Liver (tissue), 9 donors: ENCODE measurements around the gene LCMT1. TPM values are rescaled to one million over a fixed set of nuclear protein-coding genes. Genes with fewer than 3 reads are reported as not detected.

ENCODE experiments used
- DNase-seq: peaks from one replicate; pipeline ENCODE4 v3.0.0-alpha.2; 2017; ENCODE audit warnings: low spot score
- H3K27ac ChIP-seq, 2 donors: one replicate each; pipeline ENCODE4 v1.7.0; 2013; ENCODE audit warnings: inconsistent platforms in 2 of 2, low read length in 2 of 2, control low read depth in 1 of 2, low read depth in 1 of 2, mild to moderate bottlenecking in 1 of 2
- H3K27me3 ChIP-seq, 4 donors: one replicate each; pipeline versions ENCODE4 v1.6.1 to v1.7.0; 2013; ENCODE audit warnings: low read length in 3 of 4, inconsistent platforms in 1 of 4, mild to moderate bottlenecking in 1 of 4, moderate library complexity in 1 of 4; ENCODE audit not compliant: control insufficient read depth in 4 of 4, insufficient read depth in 4 of 4
- H3K36me3 ChIP-seq, 4 donors: one replicate each; pipeline versions ENCODE4 v1.6.1 to v1.7.0; 2013; ENCODE audit warnings: low read length in 3 of 4, mild to moderate bottlenecking in 3 of 4, low read depth in 1 of 4, moderate library complexity in 1 of 4; ENCODE audit not compliant: control insufficient read depth in 4 of 4, insufficient read depth in 3 of 4
- H3K4me1 ChIP-seq, 4 donors: one replicate each; pipeline versions ENCODE4 v1.6.1 to v1.7.0; 2013; ENCODE audit warnings: low read length in 3 of 4, mild to moderate bottlenecking in 3 of 4, moderate library complexity in 1 of 4; ENCODE audit not compliant: control insufficient read depth in 4 of 4, insufficient read depth in 4 of 4
- H3K4me3 ChIP-seq, 3 donors: one replicate each; pipeline versions ENCODE4 v1.6.1 to v1.7.0; 2013; ENCODE audit warnings: low read length in 3 of 3, control low read depth in 1 of 3, low read depth in 1 of 3, mild to moderate bottlenecking in 1 of 3
- H3K9ac ChIP-seq, 2 donors: one replicate each; pipeline ENCODE4 v1.7.0; 2013; ENCODE audit warnings: low read length in 2 of 2, mild to moderate bottlenecking in 2 of 2, moderate library complexity in 2 of 2, control low read depth in 1 of 2, low read depth in 1 of 2
- H3K9me3 ChIP-seq, 4 donors: one replicate each; pipeline versions ENCODE4 v1.6.1 to v1.7.0; 2013; ENCODE audit warnings: low read length in 3 of 4; ENCODE audit not compliant: control insufficient read depth in 4 of 4
- EGR1 ChIP-seq, 2 donors: IDR thresholded peaks; 2 replicates each; pipeline ENCODE4 v1.6.1; 2016 to 2018; ENCODE audit warnings: antibody characterized with exemption in 2 of 2, low read depth in 2 of 2
- FOXA2 ChIP-seq: IDR thresholded peaks from 2 replicates; pipeline ENCODE4 v1.6.1; 2016; ENCODE audit warnings: antibody characterized with exemption
- GABPA ChIP-seq, 2 donors: IDR thresholded peaks in 1 of 2; conservative IDR thresholded peaks in 1 of 2; 2 replicates each; pipeline ENCODE4 v1.6.1; 2016; ENCODE audit warnings: antibody characterized with exemption in 2 of 2, mild to moderate bottlenecking in 1 of 2, moderate library complexity in 1 of 2
- HNF4G ChIP-seq: IDR thresholded peaks from 2 replicates; pipeline ENCODE4 v1.6.1; 2016; ENCODE audit warnings: antibody characterized with exemption
- JUND ChIP-seq, 2 donors: IDR thresholded peaks; 2 replicates each; pipeline ENCODE4 v1.6.1; 2016; ENCODE audit warnings: antibody characterized with exemption in 2 of 2
- NR2F2 ChIP-seq: IDR thresholded peaks from 2 replicates; pipeline ENCODE4 v1.6.1; 2016; ENCODE audit warnings: antibody characterized with exemption
- RAD21 ChIP-seq, 2 donors: IDR thresholded peaks; 2 replicates each; pipeline ENCODE4 v1.6.1; 2016; ENCODE audit warnings: antibody characterized with exemption in 2 of 2, mild to moderate bottlenecking in 2 of 2
- RXRA ChIP-seq, 2 donors: IDR thresholded peaks; 2 replicates each; pipeline ENCODE4 v1.6.1; 2017 to 2018; ENCODE audit warnings: antibody characterized with exemption in 2 of 2, mild to moderate bottlenecking in 1 of 2
- SP1 ChIP-seq: IDR thresholded peaks from 2 replicates; pipeline ENCODE4 v1.6.1; 2018; ENCODE audit warnings: antibody characterized with exemption, mild to moderate bottlenecking
- TAF1 ChIP-seq: conservative IDR thresholded peaks from 2 replicates; pipeline ENCODE4 v1.6.1; 2016; ENCODE audit warnings: antibody characterized with exemption, mild to moderate bottlenecking
- YY1 ChIP-seq: IDR thresholded peaks from 2 replicates; pipeline ENCODE4 v1.6.1; 2016; ENCODE audit warnings: antibody characterized with exemption, mild to moderate bottlenecking
- ZBTB33 ChIP-seq: IDR thresholded peaks from 2 replicates; pipeline ENCODE4 v1.6.1; 2016; ENCODE audit warnings: antibody characterized with exemption
- WGBS: extraction: QIAGEN DNeasy Blood & Tissue Kit; methylation state at CpG from one replicate; pipeline ENCODE4 v1.1.7; 2013; 5-methylcytosine and 5-hydroxymethylcytosine counted together
- polyA plus RNA-seq, 2 donors: library from polyadenylated mRNA; stranded (reverse) in 1 of 2; unstranded in 1 of 2; fragments of 200-250 nt in 1 of 2; fragments of >200 nt in 1 of 2; fragmentation: Nextera tagmentation in 1 of 2; extraction: Ambion mirVana in 1 of 2; gene quantifications; one replicate each; pipeline versions ENCODE4 v1.2.1 to v1.2.3, GENCODE V29; 2013 to 2015
- total RNA-seq, 2 donors: library from RNA; depleted of rRNA; stranded (reverse); fragments of >200 nt; gene quantifications; one replicate each; pipeline ENCODE4 v1.2.3, GENCODE V29; 2014
- TF ChIP-seq, protein P1 (sequence below): IDR thresholded peaks from 2 replicates; pipeline ENCODE4 v1.6.1; 2016; ENCODE audit warnings: antibody characterized with exemption
- TF ChIP-seq, protein P2 (sequence below): IDR thresholded peaks from 2 replicates; pipeline ENCODE4 v1.6.1; 2016; ENCODE audit warnings: antibody characterized with exemption
- TF ChIP-seq, protein P3 (sequence below): IDR thresholded peaks from 2 replicates; pipeline ENCODE4 v1.6.1; 2016; ENCODE audit warnings: antibody characterized with exemption, mild to moderate bottlenecking
- donor health status: healthy.
- donor health status: healthy.
- donor health status: healthy.
- donor health status: healthy.
- donor health status: healthy.

Gene LCMT1
- total and polyA plus RNA-seq, 4 donors: 4.8 to 8.2 (median 6.6) TPM

GRCh38 chr16:25083701-25084100 is 27.8 kb upstream of the LCMT1 start:
- TF ChIP-seq NR2F2 (no peak), HNF4G (no peak), RAD21 (IDR thresholded peaks at IDR 0.05) (no peak)
- TF ChIP-seq, protein P1, sequence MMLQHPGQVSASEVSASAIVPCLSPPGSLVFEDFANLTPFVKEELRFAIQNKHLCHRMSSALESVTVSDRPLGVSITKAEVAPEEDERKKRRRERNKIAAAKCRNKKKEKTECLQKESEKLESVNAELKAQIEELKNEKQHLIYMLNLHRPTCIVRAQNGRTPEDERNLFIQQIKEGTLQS: no peak
- TF ChIP-seq, protein P2, sequence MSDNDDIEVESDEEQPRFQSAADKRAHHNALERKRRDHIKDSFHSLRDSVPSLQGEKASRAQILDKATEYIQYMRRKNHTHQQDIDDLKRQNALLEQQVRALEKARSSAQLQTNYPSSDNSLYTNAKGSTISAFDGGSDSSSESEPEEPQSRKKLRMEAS: no peak
- 88% methylated on average over 6 of the region's 6 CpGs for WGBS
- no peak overlapping the region for H3K27ac ChIP-seq
- no peak overlapping the region for H3K4me3 ChIP-seq
- H3K9me3 ChIP-seq: no peaks in the 10 kb centered on the region
- no peaks in the 10 kb centered on the region for H3K36me3 ChIP-seq
- DNase-seq: no peak
- H3K9ac ChIP-seq: no peak overlapping the region
- H3K27me3 ChIP-seq: no peaks in the 10 kb centered on the region
- no peaks in the 10 kb centered on the region for H3K4me1 ChIP-seq

- no peak overlapping the region for H3K27ac ChIP-seq
- H3K4me3 ChIP-seq: no peak overlapping the region
- no peak for DNase-seq
- H3K9ac ChIP-seq: no peak overlapping the region
- no peaks in the 10 kb centered on the region for H3K9me3 ChIP-seq
- 68% methylated on average over 6 of the region's 6 CpGs for WGBS
- H3K4me1 ChIP-seq: no peaks in the 10 kb centered on the region
- H3K36me3 ChIP-seq: no peaks in the 10 kb centered on the region
- TF ChIP-seq GABPA (IDR thresholded peaks at IDR 0.05 in 1 of 2, conservative IDR thresholded peaks at IDR 0.05 in 1 of 2): no peak
- no peak for TF ChIP-seq EGR1 (IDR thresholded peaks at IDR 0.05; ENCODE audit: low read depth in 2 of 2)
- TF ChIP-seq, protein P2: no peak
- TF ChIP-seq HNF4G: no peak
- TF ChIP-seq YY1: no peak
- TF ChIP-seq JUND (IDR thresholded peaks at IDR 0.05): no peak
- TF ChIP-seq NR2F2: no peak
- TF ChIP-seq RXRA (IDR thresholded peaks at IDR 0.05): no peak
- TF ChIP-seq FOXA2: no peak
- no peak for TF ChIP-seq TAF1
- no peak for TF ChIP-seq RAD21 (IDR thresholded peaks at IDR 0.05)
- TF ChIP-seq, protein P3, sequence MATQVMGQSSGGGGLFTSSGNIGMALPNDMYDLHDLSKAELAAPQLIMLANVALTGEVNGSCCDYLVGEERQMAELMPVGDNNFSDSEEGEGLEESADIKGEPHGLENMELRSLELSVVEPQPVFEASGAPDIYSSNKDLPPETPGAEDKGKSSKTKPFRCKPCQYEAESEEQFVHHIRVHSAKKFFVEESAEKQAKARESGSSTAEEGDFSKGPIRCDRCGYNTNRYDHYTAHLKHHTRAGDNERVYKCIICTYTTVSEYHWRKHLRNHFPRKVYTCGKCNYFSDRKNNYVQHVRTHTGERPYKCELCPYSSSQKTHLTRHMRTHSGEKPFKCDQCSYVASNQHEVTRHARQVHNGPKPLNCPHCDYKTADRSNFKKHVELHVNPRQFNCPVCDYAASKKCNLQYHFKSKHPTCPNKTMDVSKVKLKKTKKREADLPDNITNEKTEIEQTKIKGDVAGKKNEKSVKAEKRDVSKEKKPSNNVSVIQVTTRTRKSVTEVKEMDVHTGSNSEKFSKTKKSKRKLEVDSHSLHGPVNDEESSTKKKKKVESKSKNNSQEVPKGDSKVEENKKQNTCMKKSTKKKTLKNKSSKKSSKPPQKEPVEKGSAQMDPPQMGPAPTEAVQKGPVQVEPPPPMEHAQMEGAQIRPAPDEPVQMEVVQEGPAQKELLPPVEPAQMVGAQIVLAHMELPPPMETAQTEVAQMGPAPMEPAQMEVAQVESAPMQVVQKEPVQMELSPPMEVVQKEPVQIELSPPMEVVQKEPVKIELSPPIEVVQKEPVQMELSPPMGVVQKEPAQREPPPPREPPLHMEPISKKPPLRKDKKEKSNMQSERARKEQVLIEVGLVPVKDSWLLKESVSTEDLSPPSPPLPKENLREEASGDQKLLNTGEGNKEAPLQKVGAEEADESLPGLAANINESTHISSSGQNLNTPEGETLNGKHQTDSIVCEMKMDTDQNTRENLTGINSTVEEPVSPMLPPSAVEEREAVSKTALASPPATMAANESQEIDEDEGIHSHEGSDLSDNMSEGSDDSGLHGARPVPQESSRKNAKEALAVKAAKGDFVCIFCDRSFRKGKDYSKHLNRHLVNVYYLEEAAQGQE: no peak
- no peak for TF ChIP-seq ZBTB33
- no peak for TF ChIP-seq SP1
- TF ChIP-seq, protein P1: no peak
- no peaks in the 10 kb centered on the region for H3K27me3 ChIP-seq
These were observed 26.7 kb upstream of the LCMT1 start for GRCh38 chr16:25084797-25085196.
